GM23338 (cell line): ENCODE measurements around the gene CGRRF1. TPM values are rescaled to one million over a fixed set of nuclear protein-coding genes. Genes with fewer than 3 reads are reported as not detected.

Experiments used
- ATAC-seq: fragments of 200-7000 bp; cut with Tn5 transposase; 3 replicates; pipeline ENCODE4 v1.9.1; 2020
- DNase-seq: peaks from one replicate; pipeline ENCODE4 v3.0.0-alpha.2; 2015; ENCODE audit warnings: low spot score
- H2AFZ ChIP-seq: fragments of 200-600 bp; sonication (generic); 2 replicates; pipeline ENCODE4 v1.8.0; 2016; ENCODE audit warnings: antibody characterized with exemption, mild to moderate bottlenecking, moderate library complexity
- H3F3A ChIP-seq: fragments of 200-600 bp; sonication (generic); replicated peaks from 2 replicates; pipeline ENCODE4 v1.8.0; 2017; ENCODE audit warnings: antibody characterized with exemption, mixed run types, low read depth
- H3K27ac ChIP-seq: fragments of 200-600 bp; sonication (generic); 2 replicates; pipeline ENCODE4 v1.6.1; 2016; ENCODE audit warnings: low read depth
- H3K27me3 ChIP-seq: fragments of 200-600 bp; sonication (generic); 2 replicates; pipeline ENCODE4 v1.8.0; 2016; ENCODE audit warnings: mild to moderate bottlenecking, mixed run types, moderate library complexity; ENCODE audit not compliant: insufficient read depth
- H3K36me3 ChIP-seq: fragments of 200-600 bp; sonication (generic); 2 replicates; pipeline ENCODE4 v1.8.0; 2016; ENCODE audit warnings: mild to moderate bottlenecking; ENCODE audit not compliant: insufficient read depth
- H3K4me1 ChIP-seq: fragments of 200-600 bp; sonication (generic); 2 replicates; pipeline ENCODE4 v1.8.0; 2016; ENCODE audit warnings: mild to moderate bottlenecking, moderate library complexity; ENCODE audit not compliant: insufficient read depth
- H3K4me2 ChIP-seq: fragments of 200-600 bp; sonication (generic); 2 replicates; pipeline ENCODE4 v1.7.1; 2017; ENCODE audit warnings: mixed run types
- H3K4me3 ChIP-seq: fragments of 200-600 bp; sonication (generic); 2 replicates; pipeline ENCODE4 v1.6.1; 2016; ENCODE audit warnings: mixed run types
- H3K79me2 ChIP-seq: fragments of 200-600 bp; sonication (generic); replicated peaks from 2 replicates; pipeline ENCODE4 v1.8.0; 2017; ENCODE audit warnings: mild to moderate bottlenecking; ENCODE audit not compliant: insufficient read depth
- H3K9me2 ChIP-seq: fragments of 200-600 bp; sonication (generic); 2 replicates; pipeline ENCODE4 v1.8.0; 2017; ENCODE audit not compliant: insufficient read depth
- H4K20me1 ChIP-seq: fragments of 200-600 bp; sonication (generic); replicated peaks from 2 replicates; pipeline ENCODE4 v1.8.0; 2017; ENCODE audit warnings: mild to moderate bottlenecking; ENCODE audit not compliant: insufficient read depth
- H3K27ac Mint-ChIP-seq: 2 replicates; pipeline ENCODE4 v1.8.0; 2020; ENCODE audit warnings: inconsistent platforms, mild to moderate bottlenecking, moderate library complexity, mixed read lengths
- H3K27me3 Mint-ChIP-seq: 3 replicates; pipeline ENCODE4 v1.8.0; 2022; ENCODE audit warnings: low read depth, mild to moderate bottlenecking, moderate library complexity, mixed read lengths, inconsistent platforms; ENCODE audit not compliant: insufficient read depth, poor library complexity
- H3K36me3 Mint-ChIP-seq: 3 replicates; pipeline ENCODE4 v1.8.0; 2021; ENCODE audit warnings: low read depth, mild to moderate bottlenecking, inconsistent platforms, moderate library complexity, mixed read lengths
- H3K4me1 Mint-ChIP-seq: 3 replicates; pipeline ENCODE4 v1.8.0; 2020; ENCODE audit warnings: mild to moderate bottlenecking, inconsistent platforms, mixed read lengths
- H3K4me3 Mint-ChIP-seq: 3 replicates; pipeline ENCODE4 v1.8.0; 2021; ENCODE audit warnings: moderate library complexity, mild to moderate bottlenecking, inconsistent platforms, mixed read lengths
- H3K9me3 Mint-ChIP-seq: 3 replicates; pipeline ENCODE4 v1.8.0; 2020; ENCODE audit warnings: moderate library complexity, mild to moderate bottlenecking, inconsistent platforms, mixed read lengths
- ETS1 ChIP-seq: IDR thresholded peaks from 2 replicates; pipeline ENCODE4 v1.6.1; 2016; ENCODE audit warnings: antibody characterized with exemption
- EZH2 ChIP-seq: fragments of 200-600 bp; sonication (generic); IDR thresholded peaks from one replicate; pipeline ENCODE4 v1.8.0; 2017; ENCODE audit warnings: antibody characterized with exemption, mild to moderate bottlenecking, low read depth; ENCODE audit not compliant: unreplicated experiment
- EZH2phosphoT487 ChIP-seq: fragments of 200-600 bp; sonication (generic); IDR thresholded peaks from one replicate; pipeline ENCODE4 v1.8.1; 2018; ENCODE audit warnings: antibody characterized with exemption; ENCODE audit not compliant: unreplicated experiment
- JUNB ChIP-seq: IDR thresholded peaks from one replicate; pipeline ENCODE4 v1.6.1; 2016; ENCODE audit warnings: antibody characterized with exemption; ENCODE audit not compliant: unreplicated experiment
- STAT1 ChIP-seq: IDR thresholded peaks from one replicate; pipeline ENCODE4 v1.6.1; 2016; ENCODE audit warnings: antibody characterized with exemption; ENCODE audit not compliant: unreplicated experiment
- ZNF114 ChIP-seq: fragments of 250-450 bp; sonication (Bioruptor Pico); IDR thresholded peaks from 2 replicates; pipeline ENCODE4 v1.5.0; 2020; ENCODE audit warnings: mild to moderate bottlenecking, moderate library complexity
- polyA plus RNA-seq: library from polyadenylated mRNA; unstranded; fragments of >200 nt; fragmentation: Nextera tagmentation; extraction: Ambion mirVana; gene quantifications from 2 replicates; pipeline ENCODE4 v1.2.1, GENCODE V29; 2016
- total RNA-seq: library from RNA; depleted of rRNA; stranded (reverse); fragments of >200 nt; shearing (Covaris generic); gene quantifications from 2 replicates; pipeline ENCODE4 v1.2.3, GENCODE V29; 2014
- TF ChIP-seq, protein P1 (sequence below): IDR thresholded peaks from one replicate; pipeline ENCODE4 v1.6.1; 2018; ENCODE audit warnings: antibody characterized with exemption; ENCODE audit not compliant: unreplicated experiment
- TF ChIP-seq, protein P2 (sequence below), 2 experiments: fragments of 200-600 bp in 1 of 2; sonication (generic) in 1 of 2; conservative IDR thresholded peaks; 2 replicates each; pipeline versions ENCODE4 v1.5.1 to v1.6.1; 2016 to 2017; ENCODE audit warnings: antibody characterized with exemption in 2 of 2, low read depth in 2 of 2, mild to moderate bottlenecking in 2 of 2, moderate library complexity in 1 of 2

The CGRRF1 gene
- total and polyA plus RNA-seq, 2 experiments from 2014 or later, result 18.8 to 28.3 TPM

DNA sequence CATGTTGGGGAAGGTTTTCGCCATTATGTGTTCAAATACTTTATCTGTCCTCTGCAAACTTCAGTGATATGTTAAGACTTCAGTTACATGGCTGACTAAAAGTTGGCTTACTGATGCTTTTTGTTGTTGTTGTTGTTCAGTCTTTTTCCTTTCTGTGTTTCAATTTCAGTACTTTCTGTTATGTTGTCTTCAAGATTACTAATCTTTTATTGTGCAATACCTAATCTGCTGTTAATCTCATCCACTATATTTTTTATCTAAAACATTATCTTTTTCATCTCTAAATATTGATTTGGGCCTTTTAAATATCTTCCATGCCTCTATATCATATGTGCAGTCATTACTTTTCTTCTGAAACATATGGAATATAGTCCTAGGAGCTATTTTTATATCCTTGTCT, 7.0 kb downstream of the CGRRF1 start (continued):
- TF ChIP-seq, protein P1, sequence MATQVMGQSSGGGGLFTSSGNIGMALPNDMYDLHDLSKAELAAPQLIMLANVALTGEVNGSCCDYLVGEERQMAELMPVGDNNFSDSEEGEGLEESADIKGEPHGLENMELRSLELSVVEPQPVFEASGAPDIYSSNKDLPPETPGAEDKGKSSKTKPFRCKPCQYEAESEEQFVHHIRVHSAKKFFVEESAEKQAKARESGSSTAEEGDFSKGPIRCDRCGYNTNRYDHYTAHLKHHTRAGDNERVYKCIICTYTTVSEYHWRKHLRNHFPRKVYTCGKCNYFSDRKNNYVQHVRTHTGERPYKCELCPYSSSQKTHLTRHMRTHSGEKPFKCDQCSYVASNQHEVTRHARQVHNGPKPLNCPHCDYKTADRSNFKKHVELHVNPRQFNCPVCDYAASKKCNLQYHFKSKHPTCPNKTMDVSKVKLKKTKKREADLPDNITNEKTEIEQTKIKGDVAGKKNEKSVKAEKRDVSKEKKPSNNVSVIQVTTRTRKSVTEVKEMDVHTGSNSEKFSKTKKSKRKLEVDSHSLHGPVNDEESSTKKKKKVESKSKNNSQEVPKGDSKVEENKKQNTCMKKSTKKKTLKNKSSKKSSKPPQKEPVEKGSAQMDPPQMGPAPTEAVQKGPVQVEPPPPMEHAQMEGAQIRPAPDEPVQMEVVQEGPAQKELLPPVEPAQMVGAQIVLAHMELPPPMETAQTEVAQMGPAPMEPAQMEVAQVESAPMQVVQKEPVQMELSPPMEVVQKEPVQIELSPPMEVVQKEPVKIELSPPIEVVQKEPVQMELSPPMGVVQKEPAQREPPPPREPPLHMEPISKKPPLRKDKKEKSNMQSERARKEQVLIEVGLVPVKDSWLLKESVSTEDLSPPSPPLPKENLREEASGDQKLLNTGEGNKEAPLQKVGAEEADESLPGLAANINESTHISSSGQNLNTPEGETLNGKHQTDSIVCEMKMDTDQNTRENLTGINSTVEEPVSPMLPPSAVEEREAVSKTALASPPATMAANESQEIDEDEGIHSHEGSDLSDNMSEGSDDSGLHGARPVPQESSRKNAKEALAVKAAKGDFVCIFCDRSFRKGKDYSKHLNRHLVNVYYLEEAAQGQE, result no peak
- TF ChIP-seq ZNF114 (CRISPR knock-in tag) (no peak), EZH2 (no peak), STAT1 (no peak)
- TF ChIP-seq, protein P2, sequence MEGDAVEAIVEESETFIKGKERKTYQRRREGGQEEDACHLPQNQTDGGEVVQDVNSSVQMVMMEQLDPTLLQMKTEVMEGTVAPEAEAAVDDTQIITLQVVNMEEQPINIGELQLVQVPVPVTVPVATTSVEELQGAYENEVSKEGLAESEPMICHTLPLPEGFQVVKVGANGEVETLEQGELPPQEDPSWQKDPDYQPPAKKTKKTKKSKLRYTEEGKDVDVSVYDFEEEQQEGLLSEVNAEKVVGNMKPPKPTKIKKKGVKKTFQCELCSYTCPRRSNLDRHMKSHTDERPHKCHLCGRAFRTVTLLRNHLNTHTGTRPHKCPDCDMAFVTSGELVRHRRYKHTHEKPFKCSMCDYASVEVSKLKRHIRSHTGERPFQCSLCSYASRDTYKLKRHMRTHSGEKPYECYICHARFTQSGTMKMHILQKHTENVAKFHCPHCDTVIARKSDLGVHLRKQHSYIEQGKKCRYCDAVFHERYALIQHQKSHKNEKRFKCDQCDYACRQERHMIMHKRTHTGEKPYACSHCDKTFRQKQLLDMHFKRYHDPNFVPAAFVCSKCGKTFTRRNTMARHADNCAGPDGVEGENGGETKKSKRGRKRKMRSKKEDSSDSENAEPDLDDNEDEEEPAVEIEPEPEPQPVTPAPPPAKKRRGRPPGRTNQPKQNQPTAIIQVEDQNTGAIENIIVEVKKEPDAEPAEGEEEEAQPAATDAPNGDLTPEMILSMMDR (conservative IDR thresholded peaks at IDR 0.05; ENCODE audit: low read depth in 2 of 2), result no peak

DNA sequence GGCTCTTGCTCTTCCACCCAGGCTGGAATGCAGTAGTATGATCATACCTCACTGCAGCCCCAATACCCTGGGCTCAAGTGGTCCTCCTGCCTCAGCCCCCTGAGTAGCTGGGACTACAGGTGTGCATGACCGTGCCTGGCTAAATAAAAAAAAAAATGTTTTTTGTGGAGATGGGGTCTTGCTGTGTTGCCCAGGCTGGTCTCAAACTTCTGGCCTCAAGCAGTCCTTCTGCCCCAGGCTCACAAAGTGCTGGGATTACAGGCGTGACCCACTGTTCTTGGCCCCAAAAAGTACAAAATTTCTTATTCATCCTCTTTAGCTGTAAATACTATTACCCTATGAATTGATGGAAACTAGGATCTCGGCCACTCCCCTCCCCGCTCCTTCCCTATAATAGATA, 14.7 kb downstream of the CGRRF1 start:
- no peaks in the 10 kb centered on the region for H3K4me1 ChIP-seq
- H4K20me1 ChIP-seq, result peaks cover 4% of the 10 kb centered on the region
- H3K27me3 ChIP-seq, result no peaks in the 10 kb centered on the region
- Mint-ChIP-seq H3K9me3 (no peaks in the 10 kb centered on the region), H3K27ac (no peak overlapping the region), H3K4me3 (no peak overlapping the region), H3K4me1 (no peaks in the 10 kb centered on the region), H3K36me3 (peaks cover 23% of the 10 kb centered on the region; the same call in 2 of the 3 replicates), H3K27me3 (peaks cover 4% of the 10 kb centered on the region)
- no peak overlapping the region for H3K27ac ChIP-seq
- H3F3A ChIP-seq, result no peaks in the 10 kb centered on the region
- DNase-seq (no peak), ATAC-seq (no peak)
- peaks cover 23% of the 10 kb centered on the region for H3K79me2 ChIP-seq
- no peaks in the 10 kb centered on the region; the same call in 1 of the 2 replicates for H3K36me3 ChIP-seq
- H2AFZ ChIP-seq, result no peak overlapping the region
- no peaks in the 10 kb centered on the region for H3K9me2 ChIP-seq
- no peak overlapping the region for H3K4me3 ChIP-seq
- H3K4me2 ChIP-seq, result no peak overlapping the region
- TF ChIP-seq STAT1 (no peak), EZH2 (no peak), ETS1 (no peak), EZH2phosphoT487 (no peak), ZNF114 (CRISPR knock-in tag) (no peak), JUNB (no peak)
- TF ChIP-seq, protein P1, result no peak
